ENCODE measurements around the gene MRPL36. TPM values are rescaled to one million over a fixed set of nuclear protein-coding genes. Genes with fewer than 3 reads are reported as not detected.

Gene MRPL36
- total RNA-seq, 1 donor from 2014 or later, result 57.4 TPM

DNA sequence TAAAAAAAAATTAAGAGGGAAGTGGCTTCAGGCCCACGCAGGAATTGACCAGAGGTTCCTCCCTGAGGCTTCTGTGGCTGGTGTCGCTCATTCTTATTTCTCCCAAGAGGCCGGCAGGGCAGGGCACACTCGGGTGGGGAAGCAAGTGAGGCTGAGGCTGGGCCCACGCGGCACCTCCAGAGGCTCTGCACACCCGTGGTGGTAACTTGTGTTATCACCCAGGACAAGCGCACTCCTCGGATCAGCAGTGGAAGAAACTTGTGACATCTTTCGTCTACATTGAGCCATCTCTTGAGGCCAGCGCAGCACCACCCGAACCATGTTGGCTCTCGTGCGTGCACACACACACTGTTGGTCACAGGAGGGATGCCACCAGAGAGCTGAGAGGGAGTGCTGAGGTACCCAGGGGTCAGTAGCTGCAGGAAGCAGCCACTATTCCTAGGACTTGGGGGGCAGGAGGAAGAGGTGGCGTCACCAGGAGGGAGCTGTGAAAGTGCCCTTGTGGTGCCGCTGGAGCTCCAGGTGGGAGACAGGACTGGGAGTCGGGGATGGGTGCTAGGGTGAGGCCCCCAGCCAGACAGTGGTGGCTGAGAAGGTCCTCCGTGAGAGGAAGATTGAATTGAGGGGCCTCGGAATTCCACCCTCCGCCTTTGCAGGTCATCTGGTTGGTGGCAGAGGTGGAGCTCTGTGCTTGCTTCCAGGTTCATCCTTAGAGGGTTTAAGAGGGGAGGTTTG is 8.0 kb upstream of the MRPL36 start:
- H3K4me1 ChIP-seq, result peaks cover 88% of the 10 kb centered on the region
- H3K36me3 ChIP-seq, result peaks cover 97% of the 10 kb centered on the region
- no peak overlapping the region for H3K4me3 ChIP-seq
- no peaks in the 10 kb centered on the region for H3K9me3 ChIP-seq (replicated peaks)
- DNase-seq, result no peak
- no peak overlapping the region for H3K27ac ChIP-seq (replicated peaks)
- H3K27me3 ChIP-seq (ENCODE audit: low read depth), result no peaks in the 10 kb centered on the region
- intact Hi-C loops (cut with micrococcal nuclease), result no loop called here
- TF ChIP-seq, protein P1, sequence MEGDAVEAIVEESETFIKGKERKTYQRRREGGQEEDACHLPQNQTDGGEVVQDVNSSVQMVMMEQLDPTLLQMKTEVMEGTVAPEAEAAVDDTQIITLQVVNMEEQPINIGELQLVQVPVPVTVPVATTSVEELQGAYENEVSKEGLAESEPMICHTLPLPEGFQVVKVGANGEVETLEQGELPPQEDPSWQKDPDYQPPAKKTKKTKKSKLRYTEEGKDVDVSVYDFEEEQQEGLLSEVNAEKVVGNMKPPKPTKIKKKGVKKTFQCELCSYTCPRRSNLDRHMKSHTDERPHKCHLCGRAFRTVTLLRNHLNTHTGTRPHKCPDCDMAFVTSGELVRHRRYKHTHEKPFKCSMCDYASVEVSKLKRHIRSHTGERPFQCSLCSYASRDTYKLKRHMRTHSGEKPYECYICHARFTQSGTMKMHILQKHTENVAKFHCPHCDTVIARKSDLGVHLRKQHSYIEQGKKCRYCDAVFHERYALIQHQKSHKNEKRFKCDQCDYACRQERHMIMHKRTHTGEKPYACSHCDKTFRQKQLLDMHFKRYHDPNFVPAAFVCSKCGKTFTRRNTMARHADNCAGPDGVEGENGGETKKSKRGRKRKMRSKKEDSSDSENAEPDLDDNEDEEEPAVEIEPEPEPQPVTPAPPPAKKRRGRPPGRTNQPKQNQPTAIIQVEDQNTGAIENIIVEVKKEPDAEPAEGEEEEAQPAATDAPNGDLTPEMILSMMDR (IDR thresholded peaks at IDR 0.05; ENCODE audit: borderline replicate concordance), result no peak

DNA sequence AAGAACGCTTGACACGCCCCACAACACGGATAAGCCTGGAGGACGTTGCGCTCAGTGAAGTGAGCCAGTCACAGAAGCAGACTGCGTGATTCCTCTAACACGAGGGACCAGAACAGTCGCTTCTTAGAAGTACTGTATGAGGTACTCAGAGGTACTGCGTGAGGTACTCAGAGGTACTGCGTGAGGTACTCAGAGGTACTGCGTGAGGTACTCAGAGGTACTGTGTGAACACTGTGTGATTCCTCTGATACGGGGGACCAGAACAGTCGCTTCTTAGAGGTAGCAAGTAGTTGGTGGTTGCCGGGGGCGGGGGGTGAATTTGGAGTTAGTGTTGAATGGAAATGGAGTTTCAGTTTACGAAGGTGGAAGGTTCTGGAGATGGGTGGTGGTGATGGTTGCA is 7.3 kb upstream of the MRPL36 start:
- Histone ChIP-seq H3K4me1 (peaks cover 90% of the 10 kb centered on the region), H3K36me3 (peaks cover 93% of the 10 kb centered on the region), H3K9me3 (replicated peaks) (no peaks in the 10 kb centered on the region), H3K4me3 (no peak overlapping the region), H3K27ac (replicated peaks) (no peak overlapping the region), H3K27me3 (ENCODE audit: low read depth) (no peaks in the 10 kb centered on the region)
- intact Hi-C loops (cut with micrococcal nuclease), result no loop called here
- no peak for DNase-seq
- TF ChIP-seq, protein P1 (IDR thresholded peaks at IDR 0.05; ENCODE audit: borderline replicate concordance), result no peak

DNA sequence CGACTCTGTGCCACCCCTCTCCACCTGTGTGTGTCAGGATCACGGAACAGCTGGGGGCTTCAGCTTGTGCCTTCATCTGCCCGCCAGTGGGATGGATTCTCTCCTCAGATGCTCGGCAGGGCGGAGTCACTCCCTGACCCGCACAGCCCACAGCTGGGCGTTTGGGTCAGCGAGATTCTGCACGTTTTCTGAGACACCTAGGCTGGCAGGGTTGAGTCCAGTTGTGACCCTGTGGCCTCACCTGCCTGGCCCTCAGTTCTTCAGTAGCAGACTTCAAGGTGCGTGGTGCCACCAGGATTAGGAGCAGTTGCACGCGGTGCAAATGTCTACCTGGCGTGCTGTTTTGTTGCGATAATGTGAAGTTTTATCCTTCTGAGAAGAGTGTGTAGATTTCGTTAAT is 6.6 kb upstream of the MRPL36 start:
- no peak for DNase-seq

DNA sequence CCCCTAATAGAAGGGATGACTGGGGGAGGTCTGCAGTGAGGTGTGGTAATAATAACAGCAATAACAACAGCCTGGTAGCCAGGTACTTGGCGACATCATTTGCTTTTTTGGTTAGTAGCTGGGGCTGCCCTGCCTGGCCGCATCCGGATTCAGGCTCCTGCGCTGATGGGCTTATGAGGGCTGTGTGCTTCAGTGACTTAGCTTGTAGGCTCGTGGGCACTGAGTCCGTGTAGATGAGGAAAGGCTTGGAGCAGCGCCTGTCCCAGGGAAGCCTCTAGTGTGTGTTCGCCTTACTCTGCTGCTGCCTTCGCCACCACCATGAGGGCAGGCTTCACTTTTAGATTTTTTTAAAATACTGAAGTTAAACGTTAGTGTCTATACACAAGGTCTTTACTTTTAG is 6.1 kb upstream of the MRPL36 start:
- no peaks in the 10 kb centered on the region for H3K27me3 ChIP-seq (ENCODE audit: low read depth)
- H3K27ac ChIP-seq (replicated peaks), result no peak overlapping the region
- H3K4me1 ChIP-seq, result peaks cover 95% of the 10 kb centered on the region
- no peak overlapping the region for H3K4me3 ChIP-seq
- no peaks in the 10 kb centered on the region for H3K9me3 ChIP-seq (replicated peaks)
- intact Hi-C loops (cut with micrococcal nuclease), result no loop called here
- H3K36me3 ChIP-seq, result peaks cover 81% of the 10 kb centered on the region
- TF ChIP-seq, protein P1 (IDR thresholded peaks at IDR 0.05; ENCODE audit: borderline replicate concordance), result no peak
- no peak for DNase-seq

More for the DNA sequence above, 6.6 kb upstream of the MRPL36 start:
- Histone ChIP-seq H3K4me1 (peaks cover 96% of the 10 kb centered on the region), H3K4me3 (no peak overlapping the region), H3K9me3 (replicated peaks) (no peaks in the 10 kb centered on the region), H3K27ac (replicated peaks) (no peak overlapping the region), H3K27me3 (ENCODE audit: low read depth) (no peaks in the 10 kb centered on the region), H3K36me3 (peaks cover 85% of the 10 kb centered on the region)
- TF ChIP-seq, protein P1 (IDR thresholded peaks at IDR 0.05; ENCODE audit: borderline replicate concordance), result no peak
- intact Hi-C loops (cut with micrococcal nuclease), result no loop called here

DNA sequence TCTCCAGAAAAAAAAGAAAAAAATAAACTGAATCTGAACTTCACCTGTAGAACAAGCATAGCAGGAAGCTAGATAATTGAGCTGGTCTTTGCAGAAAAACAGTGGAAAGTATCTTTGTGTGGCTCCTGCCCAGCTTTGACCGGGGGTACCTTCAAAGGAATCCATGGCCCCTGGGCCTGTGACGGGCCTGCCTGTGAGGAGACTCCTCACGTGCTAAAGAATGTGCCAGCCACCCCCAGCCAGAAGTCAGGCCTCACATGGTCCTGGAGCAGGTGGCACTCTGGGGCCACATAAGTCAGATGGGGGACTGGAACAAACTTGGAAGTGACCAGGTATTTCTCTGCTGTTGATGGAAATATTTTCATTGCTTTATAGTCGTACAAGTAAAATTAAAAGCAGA is 5.7 kb upstream of the MRPL36 start:
- Histone ChIP-seq H3K4me1 (peaks cover 95% of the 10 kb centered on the region), H3K27me3 (ENCODE audit: low read depth) (no peaks in the 10 kb centered on the region), H3K27ac (replicated peaks) (peak overlapping the region; percentile 65), H3K9me3 (replicated peaks) (no peaks in the 10 kb centered on the region), H3K4me3 (no peak overlapping the region), H3K36me3 (peaks cover 78% of the 10 kb centered on the region)
- intact Hi-C loops (cut with micrococcal nuclease), result no loop called here
- TF ChIP-seq, protein P1 (IDR thresholded peaks at IDR 0.05; ENCODE audit: borderline replicate concordance), result no peak
- no peak for DNase-seq

Measured in left ventricle myocardium inferior (tissue), 1 donor.